Naive thymus-derived CD8-positive, alpha-beta T cell (primary cell): ENCODE data around the gene TMEM231. TPM values are rescaled to one million over a fixed set of nuclear protein-coding genes. Genes with fewer than 3 reads are reported as not detected.
A peak's percentile ranks its signal among the peaks of the same experiment; 100 is the strongest.
"Not testable (repeated sequence)": the region's sequence is repeated elsewhere in the genome, so short reads cannot be mapped to it uniquely, and the experiment has no call there.

Experiments
- ATAC-seq, 2 donors: fragments of 150-1000 bp; cut with Tn5 transposase in 1 of 2; sonication (Bioruptor Pico), chemical (Tn5 transposase) in 1 of 2; 1 replicate in 1 of 2; 2 replicates in 1 of 2; pipeline ENCODE4 v1.10.0; 2021; ENCODE audit warnings: mild to moderate bottlenecking in 2 of 2, moderate library complexity in 2 of 2
- POLR2A ChIA-PET: fragments of 350-600 bp; sonication (Branson Sonifier 250); formaldehyde crosslinking; loops from one replicate; lab custom pipeline; 2021; ENCODE audit warnings: antibody characterized with exemption; lab: Charles Lee
- DNase-seq, 10 donors: peaks; one replicate each; pipeline versions ENCODE4 v3.0.0 to v3.0.0-alpha.2; 2020 to 2022
- H3K27ac Mint-ChIP-seq, 10 donors: one replicate each; pipeline ENCODE4 v1.8.0; 2020 to 2022; ENCODE audit warnings: mild to moderate bottlenecking in 10 of 10, mixed read lengths in 10 of 10, moderate library complexity in 4 of 10, inconsistent platforms in 1 of 10
- H3K27me3 Mint-ChIP-seq, 5 donors: one replicate each; pipeline ENCODE4 v1.8.0; 2021 to 2022; ENCODE audit warnings: mixed read lengths in 5 of 5
- H3K36me3 Mint-ChIP-seq, 3 donors: one replicate each; pipeline ENCODE4 v1.8.0; 2020 to 2022; ENCODE audit warnings: mixed read lengths in 3 of 3, mild to moderate bottlenecking in 2 of 3, inconsistent platforms in 1 of 3
- H3K4me1 Mint-ChIP-seq, 4 donors: one replicate each; pipeline ENCODE4 v1.8.0; 2021 to 2022; ENCODE audit warnings: mixed read lengths in 4 of 4
- H3K4me3 Mint-ChIP-seq, 10 donors: one replicate each; pipeline ENCODE4 v1.8.0; 2020 to 2022; ENCODE audit warnings: mild to moderate bottlenecking in 10 of 10, mixed read lengths in 10 of 10, moderate library complexity in 6 of 10, inconsistent platforms in 1 of 10
- H3K9me3 Mint-ChIP-seq, 9 donors: one replicate each; pipeline ENCODE4 v1.8.0; 2020 to 2022; ENCODE audit warnings: mixed read lengths in 9 of 9, mild to moderate bottlenecking in 3 of 9, inconsistent platforms in 1 of 9, moderate library complexity in 1 of 9
- polyA plus RNA-seq, 3 donors: library from polyadenylated mRNA; unstranded; fragments of 300-500 nt; fragmentation: Illumina TruSeq; gene quantifications; one replicate each; pipeline ENCODE4 v1.2.3, GENCODE V29; 2021
- total RNA-seq, 8 experiments: library from RNA in 2 of 8; stranded (reverse) in 2 of 8; gene quantifications; one replicate each; pipeline ENCODE4 v1.2.3 and lab custom pipeline; 2021 to 2026

The TMEM231 gene
- total and polyA plus RNA-seq, 5 experiments from 2014 or later, result 0.95 to 2.9 (median 1.4) TPM

GRCh38 chr16:75538882-75539565, 17.0 kb downstream of the TMEM231 start:
- ATAC-seq, H3K36me3 Mint-ChIP-seq, H3K4me1 Mint-ChIP-seq, H3K4me3 Mint-ChIP-seq, DNase-seq, H3K27me3 Mint-ChIP-seq, H3K9me3 Mint-ChIP-seq, POLR2A ChIA-PET, H3K27ac Mint-ChIP-seq: not testable (repeated sequence)

- DNase-seq (no peak), ATAC-seq (no peak)
- no peaks in the 10 kb centered on the region for H3K36me3 Mint-ChIP-seq
- H3K4me3 Mint-ChIP-seq, result no peak overlapping the region
- POLR2A ChIA-PET, result no interaction called here
- H3K9me3 Mint-ChIP-seq, result no peaks in the 10 kb centered on the region
- no peaks in the 10 kb centered on the region for H3K4me1 Mint-ChIP-seq
- H3K27me3 Mint-ChIP-seq, result no peaks in the 10 kb centered on the region
- H3K27ac Mint-ChIP-seq, result no peak overlapping the region
Measured at GRCh38 chr16:75537776-75538175, 18.3 kb downstream of the TMEM231 start.

- Mint-ChIP-seq H3K9me3 (no peaks in the 10 kb centered on the region), H3K27me3 (peaks cover 0 to 4% (median 2%) of the 10 kb centered on the region in 5 donors), H3K27ac (no peak within 1 kb of the TSS), H3K4me1 (no peaks in the 10 kb centered on the region), H3K4me3 (no peak within 1 kb of the TSS), H3K36me3 (no peaks in the 10 kb centered on the region)
- DNase-seq (no peak), ATAC-seq (no peak)
- POLR2A ChIA-PET, result no interaction called here
Measured at GRCh38 chr16:75535901-75536300, 20.2 kb downstream of the TMEM231 start, which contains the start of gene CHST5. TSS of gene CHST5 (minus strand) at chr16:75536108. CDS start at chr16:75530384, 5,724 bp downstream.

GRCh38 chr16:75535211-75535843, 20.7 kb downstream of the TMEM231 start:
- Mint-ChIP-seq H3K27ac (no peak overlapping the region), H3K36me3 (no peaks in the 10 kb centered on the region), H3K4me1 (no peaks in the 10 kb centered on the region), H3K9me3 (no peaks in the 10 kb centered on the region), H3K27me3 (peaks cover 0 to 4% (median 2%) of the 10 kb centered on the region in 5 donors), H3K4me3 (no peak overlapping the region)
- no peak for ATAC-seq
- DNase-seq, result no peak
- POLR2A ChIA-PET, result no interaction called here

- Mint-ChIP-seq H3K27me3 (peaks cover 0 to 4% (median 2%) of the 10 kb centered on the region in 5 donors), H3K4me1 (no peaks in the 10 kb centered on the region), H3K9me3 (no peaks in the 10 kb centered on the region), H3K27ac (no peak overlapping the region), H3K4me3 (no peak overlapping the region), H3K36me3 (no peaks in the 10 kb centered on the region)
- ATAC-seq (no peak), DNase-seq (no peak)
- POLR2A ChIA-PET, result no interaction called here
Measured at GRCh38 chr16:75534560-75535205, 21.4 kb downstream of the TMEM231 start.

- Mint-ChIP-seq H3K36me3 (no peaks in the 10 kb centered on the region), H3K27ac (no peak overlapping the region), H3K4me3 (no peak overlapping the region), H3K4me1 (no peaks in the 10 kb centered on the region), H3K27me3 (peaks cover 0 to 4% (median 2%) of the 10 kb centered on the region in 5 donors), H3K9me3 (no peaks in the 10 kb centered on the region)
- DNase-seq (no peak), ATAC-seq (no peak)
- POLR2A ChIA-PET, result no interaction called here
Measured at GRCh38 chr16:75532791-75533190, 23.3 kb downstream of the TMEM231 start.

- peaks cover 0 to 4% (median 2%) of the 10 kb centered on the region in 5 donors for H3K27me3 Mint-ChIP-seq
- ATAC-seq (no peak), DNase-seq (no peak)
- no peaks in the 10 kb centered on the region for H3K4me1 Mint-ChIP-seq
- H3K9me3 Mint-ChIP-seq, result no peaks in the 10 kb centered on the region
- no peak overlapping the region for H3K4me3 Mint-ChIP-seq
- H3K36me3 Mint-ChIP-seq, result no peaks in the 10 kb centered on the region
- H3K27ac Mint-ChIP-seq, result peak overlapping the region in 1 of 10 donors; percentile 43
- POLR2A ChIA-PET, result interaction anchor here (0.6 kb wide), 1 partner anchor 87 kb away, joined by 6 read pairs; no protein-coding TSS in a partner anchor
Measured at GRCh38 chr16:75532142-75532765, 23.8 kb downstream of the TMEM231 start.

- H3K4me3 Mint-ChIP-seq, result no peak overlapping the region
- DNase-seq (no peak), ATAC-seq (no peak)
- H3K27ac Mint-ChIP-seq, result no peak overlapping the region
- no peaks in the 10 kb centered on the region for H3K9me3 Mint-ChIP-seq
- peaks cover 0 to 4% (median 2%) of the 10 kb centered on the region in 5 donors for H3K27me3 Mint-ChIP-seq
- H3K4me1 Mint-ChIP-seq, result no peaks in the 10 kb centered on the region
- POLR2A ChIA-PET, result no interaction called here
- H3K36me3 Mint-ChIP-seq, result no peaks in the 10 kb centered on the region
Measured at GRCh38 chr16:75529959-75530358, 26.1 kb downstream of the TMEM231 start.

GRCh38 chr16:75529056-75529905, 26.8 kb downstream of the TMEM231 start:
- Mint-ChIP-seq H3K27me3 (peaks cover 0 to 4% (median 2%) of the 10 kb centered on the region in 5 donors), H3K4me3 (no peak overlapping the region), H3K9me3 (no peaks in the 10 kb centered on the region), H3K36me3 (no peaks in the 10 kb centered on the region), H3K4me1 (no peaks in the 10 kb centered on the region), H3K27ac (no peak overlapping the region)
- ATAC-seq (no peak), DNase-seq (no peak)
- POLR2A ChIA-PET, result no interaction called here

GRCh38 chr16:75527825-75528299, 28.2 kb downstream of the TMEM231 start:
- Mint-ChIP-seq H3K27ac (no peak overlapping the region), H3K36me3 (no peaks in the 10 kb centered on the region), H3K27me3 (peaks cover 0 to 4% (median 2%) of the 10 kb centered on the region in 5 donors), H3K9me3 (no peaks in the 10 kb centered on the region), H3K4me1 (no peaks in the 10 kb centered on the region), H3K4me3 (no peak overlapping the region)
- no peak for DNase-seq
- POLR2A ChIA-PET, result no interaction called here
- no peak for ATAC-seq

GRCh38 chr16:75526032-75526790, 29.8 kb downstream of the TMEM231 start:
- no peak overlapping the region for H3K4me3 Mint-ChIP-seq
- no peaks in the 10 kb centered on the region for H3K9me3 Mint-ChIP-seq
- POLR2A ChIA-PET, result no interaction called here
- no peaks in the 10 kb centered on the region for H3K36me3 Mint-ChIP-seq
- ATAC-seq (no peak), DNase-seq (no peak)
- H3K27me3 Mint-ChIP-seq, result peaks cover 0 to 2% (median 0%) of the 10 kb centered on the region in 5 donors
- no peaks in the 10 kb centered on the region for H3K4me1 Mint-ChIP-seq
- peak overlapping the region in 1 of 10 donors; percentile 16 for H3K27ac Mint-ChIP-seq
